H9 (cell line): ENCODE results near the gene SLC25A42. TPM values are rescaled to one million over a fixed set of nuclear protein-coding genes. Genes with fewer than 3 reads are reported as not detected.

Experiments
- DNase-seq: peaks from one replicate; pipeline ENCODE4 v3.0.0-alpha.2; 2017
- H2AFZ ChIP-seq: one replicate; pipeline ENCODE4 v1.6.1; 2013; ENCODE audit warnings: mild to moderate bottlenecking, low read length, control low read depth, moderate library complexity
- H2AK5ac ChIP-seq: 2 replicates; pipeline ENCODE4 v1.6.1; 2013; ENCODE audit warnings: low read length, control low read depth, mixed read lengths; ENCODE audit not compliant: insufficient read length
- H2BK120ac ChIP-seq: one replicate; pipeline ENCODE4 v1.6.1; 2013; ENCODE audit warnings: low read depth, mild to moderate bottlenecking, low read length, control low read depth, inconsistent platforms; ENCODE audit not compliant: poor library complexity, severe bottlenecking
- H2BK12ac ChIP-seq: 2 replicates; pipeline ENCODE4 v1.6.1; 2013; ENCODE audit warnings: low read length, control low read depth, mixed read lengths, low read depth; ENCODE audit not compliant: insufficient read length
- H2BK15ac ChIP-seq: 2 replicates; pipeline ENCODE4 v1.6.1; 2013; ENCODE audit warnings: low read depth, low read length, control low read depth
- H2BK20ac ChIP-seq: one replicate; pipeline ENCODE4 v1.6.1; 2013; ENCODE audit warnings: low read depth, mild to moderate bottlenecking, low read length, control low read depth, inconsistent platforms; ENCODE audit not compliant: poor library complexity, severe bottlenecking
- H2BK5ac ChIP-seq: 2 replicates; pipeline ENCODE4 v1.6.1; 2013; ENCODE audit warnings: low read length, control low read depth, mixed read lengths; ENCODE audit not compliant: insufficient read length
- H3K14ac ChIP-seq: 2 replicates; pipeline ENCODE4 v1.6.1; 2013; ENCODE audit warnings: low read length, control low read depth; ENCODE audit not compliant: insufficient read depth
- H3K18ac ChIP-seq: 2 replicates; pipeline ENCODE4 v1.6.1; 2013; ENCODE audit warnings: low read depth, mild to moderate bottlenecking, mixed read lengths, low read length, control low read depth; ENCODE audit not compliant: insufficient read length
- H3K23ac ChIP-seq: 2 replicates; pipeline ENCODE4 v1.6.1; 2013; ENCODE audit warnings: low read length, control low read depth, mixed read lengths, low read depth; ENCODE audit not compliant: insufficient read length
- H3K23me2 ChIP-seq: 2 replicates; pipeline ENCODE4 v1.6.1; 2013; ENCODE audit warnings: low read depth, mild to moderate bottlenecking, mixed read lengths, low read length, control low read depth; ENCODE audit not compliant: insufficient read length, poor library complexity, severe bottlenecking
- H3K27ac ChIP-seq: 2 replicates; pipeline ENCODE4 v1.5.1; 2013; ENCODE audit warnings: low read length, control low read depth, mixed read lengths, low read depth; ENCODE audit not compliant: insufficient read length
- H3K27me3 ChIP-seq: 2 replicates; pipeline ENCODE4 v1.6.1; 2013; ENCODE audit warnings: low read length, control low read depth, inconsistent platforms; ENCODE audit not compliant: insufficient read depth
- H3K4ac ChIP-seq: 2 replicates; pipeline ENCODE4 v1.6.1; 2013; ENCODE audit warnings: low read depth, mild to moderate bottlenecking, control low read depth, inconsistent platforms, low read length, moderate library complexity
- H3K4me1 ChIP-seq: 2 replicates; pipeline ENCODE4 v1.6.1; 2013; ENCODE audit warnings: low read length, control low read depth, inconsistent platforms; ENCODE audit not compliant: insufficient read depth
- H3K4me2 ChIP-seq: 2 replicates; pipeline ENCODE4 v1.6.1; 2013; ENCODE audit warnings: low read length, control low read depth, mixed read lengths; ENCODE audit not compliant: insufficient read length, insufficient read depth
- H3K56ac ChIP-seq: 2 replicates; pipeline ENCODE4 v1.6.1; 2013; ENCODE audit warnings: low read depth, mild to moderate bottlenecking, mixed read lengths, low read length, control low read depth; ENCODE audit not compliant: insufficient read length
- H3K79me1 ChIP-seq: 2 replicates; pipeline ENCODE4 v1.6.1; 2013; ENCODE audit warnings: low read depth, mild to moderate bottlenecking, moderate library complexity, low read length, control low read depth, inconsistent platforms; ENCODE audit not compliant: insufficient read depth, poor library complexity, severe bottlenecking
- H3K79me2 ChIP-seq: 2 replicates; pipeline ENCODE4 v1.6.1; 2013; ENCODE audit warnings: low read length, control low read depth, inconsistent platforms; ENCODE audit not compliant: insufficient read depth
- H3K9ac ChIP-seq: 2 replicates; pipeline ENCODE4 v1.6.1; 2013; ENCODE audit warnings: low read length, control low read depth, mixed read lengths; ENCODE audit not compliant: insufficient read length; ENCODE audit errors: extremely low read depth
- H3K9me3 ChIP-seq: one replicate; pipeline ENCODE4 v1.6.1; 2013; ENCODE audit warnings: low read depth, low read length, inconsistent platforms; ENCODE audit not compliant: control insufficient read depth
- H3T11ph ChIP-seq: one replicate; pipeline ENCODE4 v1.6.1; 2013; ENCODE audit warnings: mild to moderate bottlenecking, low read length, control low read depth, inconsistent platforms
- H4K20me1 ChIP-seq: one replicate; pipeline ENCODE4 v1.6.1; 2013; ENCODE audit not compliant: control insufficient read depth, insufficient read length, insufficient read depth
- H4K5ac ChIP-seq: 2 replicates; pipeline ENCODE4 v1.6.1; 2013; ENCODE audit warnings: low read depth, mild to moderate bottlenecking, mixed read lengths, low read length, control low read depth; ENCODE audit not compliant: insufficient read length
- H4K8ac ChIP-seq: replicated peaks from 2 replicates; pipeline ENCODE4 v1.6.1; 2013; ENCODE audit warnings: low read length, control low read depth, mixed read lengths, low read depth; ENCODE audit not compliant: insufficient read length
- H4K91ac ChIP-seq: 2 replicates; pipeline ENCODE4 v1.6.1; 2013; ENCODE audit warnings: low read depth, mild to moderate bottlenecking, moderate library complexity, mixed read lengths, low read length, control low read depth; ENCODE audit not compliant: insufficient read length
- H3K27ac Mint-ChIP-seq, 3 experiments: 2 replicates in 2 of 3; 3 replicates in 1 of 3; pipeline ENCODE4 v1.8.0; 2020 to 2021; ENCODE audit warnings: mixed read lengths in 3 of 3, mild to moderate bottlenecking in 1 of 3, moderate library complexity in 1 of 3
- H3K27me3 Mint-ChIP-seq: 2 replicates; pipeline ENCODE4 v1.8.0; 2021; ENCODE audit warnings: low read depth, mild to moderate bottlenecking, moderate library complexity, mixed read lengths
- H3K36me3 Mint-ChIP-seq, 3 experiments: 2 replicates in 2 of 3; 3 replicates in 1 of 3; pipeline ENCODE4 v1.8.0; 2020 to 2021; ENCODE audit warnings: low read depth in 3 of 3, mixed read lengths in 3 of 3; ENCODE audit not compliant: insufficient read depth in 1 of 3
- H3K4me1 Mint-ChIP-seq, 2 experiments: 2 replicates each; pipeline ENCODE4 v1.8.0; 2020; ENCODE audit warnings: mixed read lengths in 2 of 2
- H3K4me3 Mint-ChIP-seq, 2 experiments: 2 replicates in 1 of 2; 3 replicates in 1 of 2; pipeline ENCODE4 v1.8.0; 2020 to 2021; ENCODE audit warnings: mild to moderate bottlenecking in 2 of 2, mixed read lengths in 2 of 2, moderate library complexity in 1 of 2
- H3K9me3 Mint-ChIP-seq, 2 experiments: 2 replicates in 1 of 2; 3 replicates in 1 of 2; pipeline ENCODE4 v1.8.0; 2020; ENCODE audit warnings: mild to moderate bottlenecking in 2 of 2, mixed read lengths in 2 of 2, moderate library complexity in 1 of 2
- WGBS: extraction: QIAGEN DNeasy Blood & Tissue Kit; methylation state at CpG from one replicate; pipeline ENCODE4 v1.1.7; 2013; ENCODE audit warnings: missing lambda C conversion rate, low lambda C conversion rate, mixed read lengths; ENCODE audit not compliant: insufficient read length; ENCODE audit errors: extremely low coverage; 5-methylcytosine and 5-hydroxymethylcytosine counted together
- total RNA-seq: library from RNA; stranded (reverse); gene quantifications from 2 replicates; pipeline ENCODE4 v1.2.1, GENCODE V29; 2021
- TF ChIP-seq, protein P1 (sequence below): fragments of 200-600 bp; sonication (generic); conservative IDR thresholded peaks from 3 replicates; pipeline ENCODE4 v1.8.0; 2021; ENCODE audit warnings: antibody characterized with exemption, mild to moderate bottlenecking

SLC25A42 gene
- total RNA-seq, 1 experiment from 2014 or later, result 3.6 TPM

DNA sequence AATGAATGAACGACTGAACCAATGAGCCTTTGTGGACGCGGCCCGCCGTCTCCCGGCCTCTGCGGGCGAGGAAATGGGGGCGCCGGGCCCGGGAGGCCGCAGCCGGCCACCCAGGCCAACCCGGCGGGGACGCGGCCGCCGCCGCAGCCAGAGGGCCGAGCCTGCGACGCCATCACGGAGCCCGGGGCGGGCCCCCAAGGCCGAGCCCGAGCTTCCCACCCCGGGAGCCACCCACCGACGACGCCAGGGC is 30.7 kb upstream of the SLC25A42 start:
- H3T11ph ChIP-seq, result no peak overlapping the region
- no peaks in the 10 kb centered on the region for H3K4me1 ChIP-seq
- WGBS, result no CpG with 5 or more reads among the region's 32 CpGs
- Mint-ChIP-seq H3K9me3 (peaks cover 14% of the 10 kb centered on the region in 2 experiments), H3K27ac (peak overlapping the region; percentile 63 to 91 (median 77); a peak in 5 of 7 replicates), H3K4me3 (peak overlapping the region; percentile 88 to 94), H3K27me3 (no peaks in the 10 kb centered on the region), H3K4me1 (peaks cover 10 to 15% of the 10 kb centered on the region in 2 experiments), H3K36me3 (peaks cover 45 to 56% (median 54%) of the 10 kb centered on the region in 3 experiments)
- no peak for DNase-seq
- H3K56ac ChIP-seq, result no peak overlapping the region
- TF ChIP-seq, protein P1, sequence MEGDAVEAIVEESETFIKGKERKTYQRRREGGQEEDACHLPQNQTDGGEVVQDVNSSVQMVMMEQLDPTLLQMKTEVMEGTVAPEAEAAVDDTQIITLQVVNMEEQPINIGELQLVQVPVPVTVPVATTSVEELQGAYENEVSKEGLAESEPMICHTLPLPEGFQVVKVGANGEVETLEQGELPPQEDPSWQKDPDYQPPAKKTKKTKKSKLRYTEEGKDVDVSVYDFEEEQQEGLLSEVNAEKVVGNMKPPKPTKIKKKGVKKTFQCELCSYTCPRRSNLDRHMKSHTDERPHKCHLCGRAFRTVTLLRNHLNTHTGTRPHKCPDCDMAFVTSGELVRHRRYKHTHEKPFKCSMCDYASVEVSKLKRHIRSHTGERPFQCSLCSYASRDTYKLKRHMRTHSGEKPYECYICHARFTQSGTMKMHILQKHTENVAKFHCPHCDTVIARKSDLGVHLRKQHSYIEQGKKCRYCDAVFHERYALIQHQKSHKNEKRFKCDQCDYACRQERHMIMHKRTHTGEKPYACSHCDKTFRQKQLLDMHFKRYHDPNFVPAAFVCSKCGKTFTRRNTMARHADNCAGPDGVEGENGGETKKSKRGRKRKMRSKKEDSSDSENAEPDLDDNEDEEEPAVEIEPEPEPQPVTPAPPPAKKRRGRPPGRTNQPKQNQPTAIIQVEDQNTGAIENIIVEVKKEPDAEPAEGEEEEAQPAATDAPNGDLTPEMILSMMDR, result no peak
- peak overlapping the region; percentile 96 for H3K4me2 ChIP-seq
- no peak overlapping the region for H2BK12ac ChIP-seq
- no peak overlapping the region for H4K5ac ChIP-seq
- no peak overlapping the region for H2AFZ ChIP-seq
- H3K9ac ChIP-seq, result peak overlapping the region; percentile 73
- H3K79me2 ChIP-seq, result peaks cover 19% of the 10 kb centered on the region; the same call in 1 of the 2 replicates
- no peak overlapping the region for H2BK20ac ChIP-seq
- H3K27me3 ChIP-seq, result no peaks in the 10 kb centered on the region
- no peak overlapping the region for H4K8ac ChIP-seq
- no peak overlapping the region for H2BK15ac ChIP-seq
- no peak overlapping the region for H3K27ac ChIP-seq
- H3K4ac ChIP-seq, result no peak overlapping the region
- no peak overlapping the region for H2AK5ac ChIP-seq
- H3K23ac ChIP-seq, result no peak overlapping the region
- no peak overlapping the region for H2BK5ac ChIP-seq
- peaks cover 11% of the 10 kb centered on the region for H3K79me1 ChIP-seq
- no peak overlapping the region for H3K18ac ChIP-seq
- peak overlapping the region; percentile 81; the same call in 1 of the 2 replicates for H3K14ac ChIP-seq
- H3K23me2 ChIP-seq, result peaks cover 11% of the 10 kb centered on the region
- H4K20me1 ChIP-seq, result no peaks in the 10 kb centered on the region
- H2BK120ac ChIP-seq, result no peak overlapping the region
- H3K9me3 ChIP-seq, result peaks cover 5% of the 10 kb centered on the region
- H4K91ac ChIP-seq, result no peak overlapping the region
